Muscle of leg (tissue), 11 donors: ENCODE measurements around the gene ZNF816. TPM values are rescaled to one million over a fixed set of nuclear protein-coding genes. Genes with fewer than 3 reads are reported as not detected.
"Not testable (repeated sequence)": the region's sequence is repeated elsewhere in the genome, so short reads cannot be mapped to it uniquely, and the experiment has no call there.

Source experiments
- DNase-seq: peaks from one replicate; pipeline ENCODE4 v3.0.0; 2013
- H3K27ac ChIP-seq: one replicate; pipeline ENCODE4 v1.5.1; 2013; ENCODE audit warnings: mild to moderate bottlenecking, low read length, control low read depth
- H3K27me3 ChIP-seq: one replicate; pipeline ENCODE4 v1.6.1; 2013; ENCODE audit warnings: low read length; ENCODE audit not compliant: control insufficient read depth, insufficient read depth
- H3K36me3 ChIP-seq: one replicate; pipeline ENCODE4 v1.6.1; 2013; ENCODE audit warnings: low read length; ENCODE audit not compliant: control insufficient read depth, insufficient read depth
- H3K4me1 ChIP-seq: one replicate; pipeline ENCODE4 v1.6.1; 2013; ENCODE audit warnings: low read length; ENCODE audit not compliant: control insufficient read depth, insufficient read depth
- H3K4me3 ChIP-seq: one replicate; pipeline ENCODE4 v1.5.1; 2013; ENCODE audit warnings: low read length, control low read depth
- H3K9me3 ChIP-seq: replicated peaks from 2 replicates; pipeline ENCODE4 v1.6.1; 2013; ENCODE audit warnings: low read depth, low read length; ENCODE audit not compliant: control insufficient read depth
- WGBS: methylation state at CpG from one replicate; pipeline ENCODE4 v1.1.5; 2013; ENCODE audit warnings: missing lambda C conversion rate; ENCODE audit not compliant: insufficient coverage; 5-methylcytosine and 5-hydroxymethylcytosine counted together
- polyA plus RNA-seq, 8 donors: library from polyadenylated mRNA; unstranded; fragments of 120-200 nt; gene quantifications; one replicate each; pipeline versions ENCODE4 v1.2.1 to v1.2.3, GENCODE V29; 2013; ENCODE audit warnings: inconsistent platforms in 1 of 8, low replicate concordance in 1 of 8; ENCODE audit not compliant: insufficient read length in 8 of 8, insufficient read depth in 1 of 8
- total RNA-seq: library from RNA; stranded (reverse); fragments of 120-200 nt; gene quantifications from one replicate; pipeline ENCODE4 v1.2.4, GENCODE V29; 2013

Gene ZNF816
- total and polyA plus RNA-seq, 9 donors, result 5.8 to 10.7 (median 6.4) TPM

GRCh38 chr19:52936151-52936953 is 26.3 kb downstream of the ZNF816 start:
- Histone ChIP-seq H3K9me3 (no peaks in the 10 kb centered on the region), H3K27ac (no peak overlapping the region), H3K27me3 (no peaks in the 10 kb centered on the region), H3K36me3 (no peaks in the 10 kb centered on the region), H3K4me3 (no peak overlapping the region), H3K4me1 (no peaks in the 10 kb centered on the region)
- 47% methylated on average over 6 of the region's 12 CpGs for WGBS
- DNase-seq, result peak; percentile 15

GRCh38 chr19:52935434-52935833 is 27.2 kb downstream of the ZNF816 start:
- Histone ChIP-seq H3K9me3 (no peaks in the 10 kb centered on the region), H3K36me3 (no peaks in the 10 kb centered on the region), H3K27me3 (no peaks in the 10 kb centered on the region), H3K4me1 (no peaks in the 10 kb centered on the region), H3K27ac (no peak overlapping the region), H3K4me3 (no peak overlapping the region)
- no peak for DNase-seq
- WGBS, result 100% methylated on average over 1 of the region's 8 CpGs

DNA sequence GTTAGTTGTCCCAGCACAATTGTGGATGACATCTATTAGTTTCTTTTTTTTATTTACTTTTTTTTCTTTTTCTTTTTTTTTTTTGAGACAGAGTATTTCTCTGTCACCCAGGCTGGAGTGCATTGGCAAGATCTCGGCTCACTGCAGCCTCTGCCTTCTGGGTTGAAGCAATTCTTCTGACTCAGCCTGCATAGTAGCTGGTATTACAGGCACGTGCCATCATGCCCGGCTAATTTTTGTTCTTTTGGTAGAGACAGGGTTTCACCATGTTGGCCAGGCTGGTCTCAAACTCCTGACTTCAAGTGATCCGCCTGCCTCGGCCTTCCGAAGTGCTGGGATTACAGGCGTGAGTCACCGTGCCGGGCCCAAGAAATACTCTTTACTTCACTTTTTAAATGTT is 38.0 kb downstream of the ZNF816 start:
- H3K27me3 ChIP-seq, H3K4me1 ChIP-seq, DNase-seq, H3K9me3 ChIP-seq, H3K36me3 ChIP-seq, H3K4me3 ChIP-seq, H3K27ac ChIP-seq: not testable (repeated sequence)
- 100% methylated on average over 3 of the region's 9 CpGs for WGBS

- 43% methylated on average over 4 of the region's 18 CpGs for WGBS
- Histone ChIP-seq H3K27ac (peak overlapping the region; percentile 53), H3K4me1 (peaks cover 5% of the 10 kb centered on the region), H3K36me3 (no peaks in the 10 kb centered on the region), H3K27me3 (no peaks in the 10 kb centered on the region), H3K9me3 (no peaks in the 10 kb centered on the region), H3K4me3 (peak overlapping the region; percentile 84)
- DNase-seq, result peak; percentile 48
Measured at GRCh38 chr19:52923778-52924593, 38.7 kb downstream of the ZNF816 start.

- Histone ChIP-seq H3K4me3 (peak within 1 kb of the TSS; percentile 84), H3K9me3 (no peaks in the 10 kb centered on the region), H3K36me3 (no peaks in the 10 kb centered on the region), H3K4me1 (peaks cover 5% of the 10 kb centered on the region), H3K27me3 (no peaks in the 10 kb centered on the region), H3K27ac (peak within 1 kb of the TSS; percentile 93)
- DNase-seq, result peak; percentile 86
- 0% methylated on average over 22 of the region's 55 CpGs for WGBS
Measured at GRCh38 chr19:52922841-52923777, 39.6 kb downstream of the ZNF816 start, which contains the start of gene ZNF888. Gene ZNF888 (minus strand): TSS chr19:52923428. CDS start chr19:52917873, 5,555 bp downstream.

- Histone ChIP-seq H3K27ac (no peak overlapping the region), H3K27me3 (no peaks in the 10 kb centered on the region), H3K9me3 (no peaks in the 10 kb centered on the region), H3K36me3 (peaks cover 8% of the 10 kb centered on the region), H3K4me3 (no peak overlapping the region), H3K4me1 (peaks cover 2% of the 10 kb centered on the region)
- DNase-seq, result no peak
- 83% methylated on average over 1 of the region's 5 CpGs for WGBS
Measured at GRCh38 chr19:52917531-52917930, 45.1 kb downstream of the ZNF816 start.

DNA sequence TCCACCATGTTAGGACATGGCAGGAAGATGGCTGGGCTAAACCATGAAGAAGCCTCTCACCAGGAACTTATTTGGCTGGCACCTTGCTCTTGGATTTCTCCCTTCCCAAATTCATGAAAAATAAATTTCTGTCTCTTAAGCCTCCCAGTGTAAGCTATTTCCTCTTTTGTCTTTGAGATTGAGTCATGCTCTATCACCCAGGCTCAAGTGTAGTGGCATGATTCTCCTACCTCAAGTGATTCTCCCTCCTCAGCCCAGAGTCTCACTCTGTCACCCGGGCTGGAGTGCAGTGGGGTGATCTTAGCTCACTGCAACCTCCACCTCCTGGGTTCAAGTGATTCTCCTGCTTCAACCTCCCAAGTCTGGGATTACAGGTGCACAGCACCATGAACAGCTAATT is 52.0 kb downstream of the ZNF816 start:
- Histone ChIP-seq H3K4me3 (no peak overlapping the region), H3K9me3 (no peaks in the 10 kb centered on the region), H3K27ac (no peak overlapping the region), H3K27me3 (no peaks in the 10 kb centered on the region), H3K4me1 (no peaks in the 10 kb centered on the region), H3K36me3 (peaks cover 9% of the 10 kb centered on the region)
- 86% methylated on average over 1 of the region's 1 CpG for WGBS
- DNase-seq, result no peak

DNA sequence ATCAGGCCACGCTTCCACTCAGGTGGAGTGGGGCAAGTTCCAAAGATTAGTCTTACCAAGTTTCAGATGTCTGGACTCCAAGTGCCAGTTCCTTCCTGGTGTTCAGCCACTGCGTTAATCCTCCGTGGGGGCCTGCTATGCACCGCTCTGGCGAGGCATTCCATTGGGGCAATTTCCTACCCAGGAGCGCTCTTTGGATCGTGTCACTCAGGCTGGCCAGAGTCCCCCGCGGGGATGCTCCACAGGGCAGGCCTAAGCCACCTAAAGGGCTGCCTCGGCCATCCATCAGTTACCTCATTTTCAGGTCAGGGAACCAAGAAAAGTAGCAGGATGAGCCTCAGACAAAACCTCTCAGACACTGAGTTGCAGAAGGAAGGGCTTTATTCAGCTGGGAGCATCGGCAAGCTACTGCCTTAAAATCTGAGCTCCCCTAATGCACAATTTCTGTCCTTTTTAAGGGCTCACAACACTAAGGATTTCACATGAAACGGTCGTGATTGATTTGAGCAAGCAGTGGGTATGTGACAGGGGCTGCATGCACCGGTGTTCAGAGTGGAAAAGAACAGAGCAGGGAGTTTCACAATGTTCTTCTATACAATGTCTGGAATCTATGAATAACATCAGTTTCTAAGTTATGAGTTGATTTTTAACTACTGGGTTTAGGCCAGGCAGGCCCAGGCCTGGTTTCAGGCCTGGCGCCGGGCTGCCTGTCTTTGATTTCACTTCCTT is 58.5 kb downstream of the ZNF816 start:
- not testable (repeated sequence) for H3K4me1 ChIP-seq, H3K4me3 ChIP-seq, H3K9me3 ChIP-seq, H3K27me3 ChIP-seq, DNase-seq, H3K27ac ChIP-seq, H3K36me3 ChIP-seq
- WGBS, result 78% methylated on average over 10 of the region's 16 CpGs

- Histone ChIP-seq H3K9me3 (no peaks in the 10 kb centered on the region), H3K27me3 (no peaks in the 10 kb centered on the region)
- DNase-seq, result no peak
Measured at GRCh38 chr19:52901842-52902241, 60.8 kb downstream of the ZNF816 start.

More at GRCh38 chr19:52901842-52902241, 60.8 kb downstream of the ZNF816 start:
- Histone ChIP-seq H3K4me1 (peaks cover 2% of the 10 kb centered on the region), H3K36me3 (peaks cover 3% of the 10 kb centered on the region), H3K4me3 (no peak overlapping the region), H3K27ac (no peak overlapping the region)
- no CpG with 5 or more reads among the region's 3 CpGs for WGBS
